NB4 (cell line): Measurements from ENCODE around the gene CCDC126.

ENCODE experiments used
- CTCF ChIP-seq: IDR thresholded peaks from one replicate; pipeline ENCODE4 v1.5.1; 2012; ENCODE audit warnings: low read depth, low read length
- POLR2A ChIP-seq: IDR thresholded peaks from 2 replicates; pipeline ENCODE4 v1.6.1; 2011; ENCODE audit warnings: mild to moderate bottlenecking; ENCODE audit not compliant: insufficient read length; ENCODE audit errors: extremely low read depth

- TF ChIP-seq CTCF, result no peak
- no peak for TF ChIP-seq POLR2A
These were observed 20.3 kb downstream of the CCDC126 start for GRCh38 chr7:23617482-23617881.
